Adipocyte (in vitro differentiated cells): ENCODE data around the gene FAM181A.

ENCODE experiments used
- DNase-seq: peaks from one replicate; pipeline ENCODE4 v3.0.0-alpha.2; 2015; ENCODE audit warnings: low read depth
- H3K27me3 ChIP-seq: replicated peaks from 2 replicates; pipeline ENCODE4 v1.7.0; 2013; ENCODE audit warnings: mild to moderate bottlenecking, low read length, moderate library complexity; ENCODE audit not compliant: control insufficient read depth, insufficient read depth
- H3K36me3 ChIP-seq: 2 replicates; pipeline ENCODE4 v1.7.0; 2013; ENCODE audit warnings: low read length, mild to moderate bottlenecking, moderate library complexity; ENCODE audit not compliant: control insufficient read depth, insufficient read depth, severe bottlenecking
- H3K4me1 ChIP-seq: 2 replicates; pipeline ENCODE4 v1.7.0; 2013; ENCODE audit warnings: mild to moderate bottlenecking, low read length, moderate library complexity; ENCODE audit not compliant: control insufficient read depth, insufficient read depth
- H3K4me3 ChIP-seq: 2 replicates; pipeline ENCODE4 v1.7.0; 2013; ENCODE audit warnings: mild to moderate bottlenecking, low read length, moderate library complexity
- H3K9ac ChIP-seq: 2 replicates; pipeline ENCODE4 v1.7.0; 2013; ENCODE audit warnings: mild to moderate bottlenecking, low read length, moderate library complexity
- H3K9me3 ChIP-seq: 2 replicates; pipeline ENCODE4 v1.7.0; 2013; ENCODE audit warnings: mild to moderate bottlenecking, low read length, moderate library complexity; ENCODE audit not compliant: control insufficient read depth

The FAM181A gene

GRCh38 chr14:93961620-93962019, 34.5 kb downstream of the FAM181A start:
- H3K27me3 ChIP-seq: no peaks in the 10 kb centered on the region
- no peak overlapping the region for H3K9ac ChIP-seq
- peaks cover 5% of the 10 kb centered on the region for H3K9me3 ChIP-seq
- no peak overlapping the region for H3K4me3 ChIP-seq
- H3K4me1 ChIP-seq: peaks cover 20% of the 10 kb centered on the region
- no peaks in the 10 kb centered on the region for H3K36me3 ChIP-seq
- no peak for DNase-seq

GRCh38 chr14:93962701-93963601, 35.8 kb downstream of the FAM181A start:
- Histone ChIP-seq H3K27me3 (no peaks in the 10 kb centered on the region), H3K4me3 (no peak overlapping the region), H3K9ac (no peak overlapping the region), H3K4me1 (peaks cover 20% of the 10 kb centered on the region), H3K9me3 (peaks cover 5% of the 10 kb centered on the region), H3K36me3 (no peaks in the 10 kb centered on the region)
- DNase-seq: peak; percentile 45

DNA sequence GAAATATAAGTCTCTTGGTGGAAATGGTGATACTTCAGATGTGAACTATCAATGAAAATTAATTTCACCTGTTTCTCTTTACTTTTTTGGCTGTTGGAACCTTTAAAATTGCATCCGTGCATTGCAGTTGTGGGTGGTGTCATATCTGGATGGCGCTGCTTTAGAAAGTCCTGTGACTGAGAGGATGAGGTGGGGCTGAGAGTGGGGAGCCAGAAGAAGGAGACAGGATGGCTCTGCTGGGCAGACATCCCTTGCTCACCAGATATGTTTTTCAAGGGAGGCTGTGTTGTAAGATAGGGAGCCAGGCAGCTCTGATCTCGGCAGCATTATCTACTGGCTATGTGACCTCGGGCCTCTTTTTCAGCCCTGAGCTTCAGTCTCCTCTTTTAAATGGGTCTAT, 36.5 kb downstream of the FAM181A start:
- Histone ChIP-seq H3K4me3 (no peak overlapping the region), H3K9ac (no peak overlapping the region), H3K9me3 (peaks cover 5% of the 10 kb centered on the region), H3K4me1 (peaks cover 20% of the 10 kb centered on the region), H3K27me3 (no peaks in the 10 kb centered on the region), H3K36me3 (no peaks in the 10 kb centered on the region)
- no peak for DNase-seq

GRCh38 chr14:93964281-93964680, 37.1 kb downstream of the FAM181A start:
- no peaks in the 10 kb centered on the region for H3K36me3 ChIP-seq
- H3K4me3 ChIP-seq: no peak overlapping the region
- no peak overlapping the region for H3K9ac ChIP-seq
- no peak for DNase-seq
- peaks cover 17% of the 10 kb centered on the region for H3K4me1 ChIP-seq
- H3K27me3 ChIP-seq: no peaks in the 10 kb centered on the region
- H3K9me3 ChIP-seq: peaks cover 5% of the 10 kb centered on the region

DNA sequence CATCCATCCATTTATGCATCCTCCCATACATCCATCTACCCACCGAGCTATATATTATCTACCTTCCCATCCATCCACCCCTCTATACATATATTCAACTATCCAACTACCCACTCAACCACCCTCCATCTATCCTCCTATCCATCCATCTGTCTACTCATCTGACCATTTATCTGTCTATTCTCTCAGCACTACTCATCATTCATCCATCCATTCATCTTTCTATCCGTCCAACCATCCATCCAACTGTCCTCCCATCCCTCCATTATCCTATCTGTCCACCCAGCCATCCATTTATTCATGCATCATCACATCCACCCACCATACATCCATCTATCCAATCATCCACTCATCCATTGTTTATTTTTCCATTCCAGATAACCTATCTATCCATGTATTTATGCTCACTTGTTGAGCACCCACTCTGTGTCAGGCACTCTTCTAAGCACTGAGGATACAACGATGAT, 37.7 kb downstream of the FAM181A start:
- Histone ChIP-seq H3K9me3 (peaks cover 5% of the 10 kb centered on the region), H3K4me3 (no peak overlapping the region), H3K4me1 (peaks cover 19% of the 10 kb centered on the region), H3K27me3 (no peaks in the 10 kb centered on the region), H3K36me3 (no peaks in the 10 kb centered on the region), H3K9ac (no peak overlapping the region)
- no peak for DNase-seq

GRCh38 chr14:93965287-93965821, 38.2 kb downstream of the FAM181A start:
- peak; percentile 91 for DNase-seq
- H3K27me3 ChIP-seq: no peaks in the 10 kb centered on the region
- no peak overlapping the region for H3K4me3 ChIP-seq
- H3K36me3 ChIP-seq: no peaks in the 10 kb centered on the region
- peak overlapping the region; percentile 46 for H3K9ac ChIP-seq
- peaks cover 5% of the 10 kb centered on the region for H3K9me3 ChIP-seq
- H3K4me1 ChIP-seq: peaks cover 19% of the 10 kb centered on the region

DNA sequence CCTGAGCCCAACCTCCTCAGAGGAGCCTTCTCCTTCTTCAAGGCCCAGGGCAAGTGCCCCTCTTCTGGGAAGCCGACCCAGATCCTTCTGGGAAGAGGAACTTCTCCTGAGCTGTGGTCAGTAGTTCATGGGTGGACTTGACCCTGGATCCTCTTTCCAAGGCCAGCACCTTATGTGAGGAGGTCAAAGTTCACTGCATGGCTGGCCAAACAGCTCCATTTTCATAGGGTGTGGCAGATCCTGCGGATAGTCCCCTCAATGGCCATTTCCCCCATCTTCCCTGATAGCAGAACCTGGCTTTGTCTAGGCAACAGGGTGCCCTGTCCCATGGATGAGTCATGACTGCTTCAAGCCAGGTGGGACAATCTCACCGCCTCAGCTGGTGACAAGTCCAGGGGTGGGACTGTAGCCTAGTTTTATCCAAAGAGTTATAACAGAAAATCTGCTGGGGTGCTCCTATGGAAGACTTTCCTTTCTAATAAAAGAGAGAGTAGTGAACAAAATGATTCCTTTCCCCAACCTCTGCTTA, 38.9 kb downstream of the FAM181A start:
- peaks cover 5% of the 10 kb centered on the region for H3K9me3 ChIP-seq
- peaks cover 19% of the 10 kb centered on the region for H3K4me1 ChIP-seq
- H3K27me3 ChIP-seq: no peaks in the 10 kb centered on the region
- H3K9ac ChIP-seq: peak overlapping the region; percentile 46
- H3K36me3 ChIP-seq: no peaks in the 10 kb centered on the region
- no peak for DNase-seq
- no peak overlapping the region for H3K4me3 ChIP-seq

- DNase-seq: no peak
- peaks cover 5% of the 10 kb centered on the region for H3K9me3 ChIP-seq
- H3K4me3 ChIP-seq: no peak overlapping the region
- no peak overlapping the region for H3K9ac ChIP-seq
- no peaks in the 10 kb centered on the region for H3K27me3 ChIP-seq
- peaks cover 22% of the 10 kb centered on the region for H3K4me1 ChIP-seq
- H3K36me3 ChIP-seq: no peaks in the 10 kb centered on the region
These were observed 40.6 kb downstream of the FAM181A start for GRCh38 chr14:93967637-93968250.

GRCh38 chr14:93969082-93969828, 42.1 kb downstream of the FAM181A start:
- no peaks in the 10 kb centered on the region for H3K27me3 ChIP-seq
- no peak overlapping the region for H3K9ac ChIP-seq
- no peaks in the 10 kb centered on the region for H3K36me3 ChIP-seq
- peaks cover 5% of the 10 kb centered on the region for H3K9me3 ChIP-seq
- no peak overlapping the region for H3K4me3 ChIP-seq
- H3K4me1 ChIP-seq: peaks cover 19% of the 10 kb centered on the region
- no peak for DNase-seq

DNA sequence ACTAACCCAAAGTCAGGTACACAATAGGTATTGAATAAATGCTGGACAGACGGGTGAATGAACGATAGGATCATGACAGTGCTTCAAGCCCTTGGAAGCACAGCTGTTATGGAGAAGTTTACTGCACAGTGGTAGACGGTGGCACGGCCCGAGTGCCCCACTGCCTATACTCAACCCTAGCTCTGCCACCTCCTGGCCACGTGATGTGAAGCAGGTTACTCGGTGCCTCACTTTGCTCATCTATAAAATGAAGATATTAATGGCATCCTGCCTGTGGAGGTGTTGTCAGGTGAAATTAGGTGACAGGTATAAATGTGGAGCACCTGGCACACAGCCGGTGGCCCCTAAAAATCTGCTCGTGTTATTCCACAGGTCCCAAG, 43.4 kb downstream of the FAM181A start:
- H3K9me3 ChIP-seq: no peaks in the 10 kb centered on the region
- no peaks in the 10 kb centered on the region for H3K36me3 ChIP-seq
- no peaks in the 10 kb centered on the region for H3K27me3 ChIP-seq
- peak overlapping the region; percentile 49 for H3K4me3 ChIP-seq
- H3K4me1 ChIP-seq: peaks cover 18% of the 10 kb centered on the region
- no peak overlapping the region for H3K9ac ChIP-seq
- DNase-seq: no peak
